Measurements from ENCODE around the gene NRG2. TPM values are rescaled to one million over a fixed set of nuclear protein-coding genes. Genes with fewer than 3 reads are reported as not detected.

The NRG2 gene
- polyA plus RNA-seq, 3 donors: 0.72 to 1.7 (median 1.5) TPM

- no peak for DNase-seq (ENCODE audit: low read depth in 3 of 3, low spot score in 2 of 3)
Observed at GRCh38 chr5:139806726-139807646, 236.1 kb downstream of the NRG2 start.

- DNase-seq (ENCODE audit: low read depth in 3 of 3, low spot score in 2 of 3): no peak
Observed at GRCh38 chr5:139806111-139806510, 237.0 kb downstream of the NRG2 start.

DNA sequence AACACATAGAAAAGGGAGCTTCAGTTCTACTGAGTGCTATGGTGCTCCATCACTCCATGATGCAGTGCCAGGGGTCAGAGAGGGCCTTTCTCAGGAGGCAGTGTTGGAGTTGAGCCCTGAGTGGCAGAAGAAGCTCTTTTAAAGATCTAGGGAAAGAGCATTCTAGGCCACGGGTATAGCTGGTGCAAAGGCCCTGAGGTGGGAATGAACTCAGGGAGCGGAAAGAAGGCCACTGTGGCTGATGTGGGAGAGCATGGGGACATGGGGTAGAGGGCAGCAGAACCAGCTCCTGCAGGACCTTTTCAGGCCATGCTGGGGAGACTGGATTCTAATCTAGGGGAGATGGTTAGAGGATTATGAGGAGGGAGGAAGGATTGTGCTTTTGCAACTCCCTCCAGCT is 237.6 kb downstream of the NRG2 start:
- DNase-seq (ENCODE audit: low read depth in 3 of 3, low spot score in 2 of 3): no peak

DNA sequence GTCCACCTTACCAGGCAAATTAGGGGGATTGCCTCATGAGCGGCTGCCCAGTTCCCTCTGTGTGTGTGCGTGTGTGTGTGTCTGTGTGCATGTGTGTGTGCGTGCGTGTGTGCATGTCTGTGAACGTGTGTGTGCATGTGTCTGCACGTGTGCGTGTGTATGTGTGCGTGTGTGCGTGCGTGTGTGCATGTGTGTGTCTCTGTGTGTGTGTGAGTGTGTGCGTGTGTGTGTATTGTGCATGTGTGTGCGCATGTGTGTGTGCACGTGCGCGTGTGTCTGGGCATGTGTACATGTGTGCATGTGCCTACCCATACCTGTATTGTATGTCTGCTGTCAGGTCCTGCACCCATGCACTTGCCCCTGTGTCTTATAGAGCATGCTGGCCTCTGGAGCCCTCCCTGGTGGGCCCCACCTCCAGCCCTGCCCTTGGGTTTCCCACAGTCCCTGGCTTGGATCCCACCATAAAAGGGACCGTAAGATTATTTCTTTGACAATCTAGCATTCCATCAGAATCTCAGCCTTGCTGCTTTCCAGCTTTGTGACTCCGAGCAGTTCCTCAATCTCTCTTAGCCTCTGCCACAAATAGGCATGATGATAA is 238.2 kb downstream of the NRG2 start:
- DNase-seq (ENCODE audit: low read depth in 3 of 3, low spot score in 2 of 3): no peak

DNA sequence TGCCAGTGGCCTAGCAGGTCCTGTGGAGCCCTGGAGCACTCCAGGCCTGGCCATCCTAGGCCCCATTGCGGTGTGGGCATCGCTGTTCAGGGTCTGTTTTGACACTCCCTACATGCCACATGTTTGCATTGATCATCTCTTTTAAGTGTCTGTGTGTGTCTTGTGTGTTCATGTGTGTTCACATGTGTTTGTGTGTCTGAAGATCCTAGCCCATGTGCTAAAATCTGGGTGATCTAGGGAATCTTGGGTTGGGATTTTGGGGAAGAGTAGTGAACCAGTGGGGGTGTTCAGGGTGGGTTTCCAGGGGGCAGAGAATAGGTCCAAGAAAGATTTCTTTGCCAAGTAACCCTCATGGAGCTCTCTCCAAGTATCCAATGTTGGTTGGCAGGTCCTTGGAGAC is 239.1 kb downstream of the NRG2 start:
- no peak for DNase-seq (ENCODE audit: low read depth in 3 of 3, low spot score in 2 of 3)

GRCh38 chr5:139799359-139799758 is 243.7 kb downstream of the NRG2 start:
- no peak for DNase-seq (ENCODE audit: low read depth in 3 of 3, low spot score in 2 of 3)

GRCh38 chr5:139798883-139799282 is 244.2 kb downstream of the NRG2 start:
- no peak for DNase-seq (ENCODE audit: low read depth in 3 of 3, low spot score in 2 of 3)

- no peak for DNase-seq (ENCODE audit: low read depth in 3 of 3, low spot score in 2 of 3)
Observed at GRCh38 chr5:139797856-139798510, 245.1 kb downstream of the NRG2 start.

DNA sequence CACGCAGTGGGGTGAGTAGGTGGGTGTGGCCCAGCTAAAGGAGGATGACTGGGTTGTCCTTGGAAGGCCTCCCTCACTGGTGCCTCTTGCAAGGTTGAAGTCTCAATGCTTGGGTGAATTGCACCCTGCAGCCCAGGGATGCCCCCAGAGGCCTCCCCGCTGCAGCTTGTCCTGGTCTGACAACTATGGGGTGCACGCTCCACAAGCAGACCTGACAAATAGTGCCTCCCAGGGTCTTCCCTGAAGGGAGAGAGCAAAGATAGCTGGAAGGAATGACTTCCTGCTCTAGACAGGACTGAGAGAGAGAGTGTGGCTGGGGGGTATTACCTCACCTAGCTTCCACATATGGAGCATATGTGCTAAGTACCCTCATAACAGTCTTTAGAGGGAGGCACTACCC is 245.8 kb downstream of the NRG2 start:
- no peak for DNase-seq (ENCODE audit: low read depth in 3 of 3, low spot score in 2 of 3)

Other genes with a start within 250 kb of the NRG2 start
- gene PSD2, start 247.5 kb downstream of the NRG2 start, polyA plus RNA-seq (ENCODE audit: insufficient read length in 3 of 3): 1 to 10 TPM; 1.3 to 2.2 (median 1.6) TPM
- 10 to 100 TPM; 11.6 to 12.0 (median 11.9) TPM for gene PURA, start 70.8 kb upstream of the NRG2 start, polyA plus RNA-seq (ENCODE audit: insufficient read length in 3 of 3)
- gene IGIP, start 82.6 kb upstream of the NRG2 start, polyA plus RNA-seq (ENCODE audit: insufficient read length in 3 of 3): 1 to 10 TPM; 6.3 to 7.3 (median 7.2) TPM
- gene CYSTM1, start 131.9 kb upstream of the NRG2 start, polyA plus RNA-seq (ENCODE audit: insufficient read length in 3 of 3): 10 to 100 TPM; 67.3 to 74.9 (median 71.4) TPM

Data from right renal cortex interstitium (tissue), 3 donors.